GF-D8 (cell line): Measurements from ENCODE around the gene KRT79.

Source experiments
- DNase-seq: peaks from one replicate; lab custom pipeline; 2025; lab: John Stamatoyannopoulos, UW

KRT79 gene

DNA sequence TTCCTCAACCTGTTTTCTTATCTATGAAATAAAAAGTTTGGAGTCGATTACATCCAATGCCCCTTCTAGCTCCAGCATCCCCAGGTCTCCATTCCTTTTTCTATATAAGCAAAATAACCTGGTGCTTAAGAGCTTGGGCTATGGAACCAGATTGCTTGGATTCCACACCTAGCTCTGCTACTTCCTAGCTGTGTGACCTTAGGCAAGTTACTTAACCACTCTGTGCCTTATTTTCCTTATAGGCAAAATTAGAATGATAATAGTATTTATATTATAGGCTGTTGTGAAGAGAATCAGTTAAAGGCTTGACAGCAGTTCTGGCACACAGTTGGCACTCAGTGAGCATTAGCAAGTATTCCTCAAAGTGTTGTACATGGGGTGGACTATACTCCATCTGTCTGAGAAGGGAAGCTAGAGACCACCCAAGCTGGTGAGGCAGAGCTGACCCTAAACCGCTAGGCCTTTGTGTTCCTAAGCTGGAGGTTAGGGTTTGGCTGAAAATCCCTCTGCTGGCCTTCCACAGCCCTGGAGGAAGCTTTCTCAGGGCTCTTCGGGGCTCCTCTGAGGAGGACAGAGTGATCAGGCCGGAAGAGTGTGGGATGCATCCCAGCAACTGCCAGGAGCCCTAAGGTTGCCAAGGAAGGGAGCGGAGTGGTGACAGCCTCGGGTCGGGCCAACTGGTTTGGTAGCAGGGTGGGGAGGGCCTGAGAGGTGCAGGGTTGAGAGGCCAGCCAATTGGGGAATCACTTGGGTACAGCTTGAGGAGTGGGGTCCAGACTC, 14.2 kb downstream of the KRT79 start:
- no peak for DNase-seq

DNA sequence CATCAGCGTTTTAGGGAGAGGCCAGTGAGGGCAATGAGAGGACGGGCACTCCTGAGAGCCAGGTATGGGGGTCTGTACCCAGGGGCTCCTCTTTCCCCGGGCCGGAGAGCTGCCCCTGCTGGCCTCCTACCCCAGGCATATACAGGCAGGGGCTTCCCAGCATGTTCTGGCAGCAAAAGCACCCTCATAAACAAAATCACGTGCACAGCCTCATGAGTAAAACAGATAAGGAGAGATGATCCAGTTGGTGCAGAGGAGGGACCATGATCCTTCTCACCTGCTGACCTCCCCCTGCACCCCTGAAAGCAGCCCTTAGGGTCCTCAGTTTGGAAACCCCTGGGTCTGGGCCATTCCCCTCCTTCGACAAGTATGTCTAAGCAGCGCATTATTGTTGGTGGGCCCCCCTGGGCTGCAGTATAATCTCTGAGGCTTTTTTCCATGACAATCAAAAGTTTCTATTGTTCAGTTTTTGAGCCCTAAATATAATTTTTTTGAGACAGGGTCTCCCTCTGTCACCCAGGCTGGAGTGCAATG, 15.2 kb downstream of the KRT79 start:
- DNase-seq = no peak

DNA sequence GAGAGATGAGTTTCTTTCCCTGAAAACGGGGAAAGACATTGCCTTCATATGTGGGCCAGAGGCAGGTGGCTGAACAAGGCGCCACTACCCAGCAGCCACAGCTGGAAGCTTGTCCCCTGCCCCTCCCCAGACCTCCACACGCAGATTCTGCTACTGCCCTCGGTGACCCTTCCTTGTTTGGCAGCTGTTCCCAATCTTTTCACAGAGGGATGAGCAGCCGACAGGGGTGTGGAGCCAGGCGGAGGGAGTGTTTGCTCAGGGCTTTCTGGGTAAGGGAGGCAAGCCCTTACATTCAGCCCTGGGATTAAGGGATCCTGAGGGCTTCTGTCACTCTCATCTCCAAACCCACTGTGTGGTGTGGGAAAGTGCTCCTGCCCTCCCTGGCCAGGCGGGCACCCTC, 15.7 kb downstream of the KRT79 start:
- DNase-seq = no peak

DNA sequence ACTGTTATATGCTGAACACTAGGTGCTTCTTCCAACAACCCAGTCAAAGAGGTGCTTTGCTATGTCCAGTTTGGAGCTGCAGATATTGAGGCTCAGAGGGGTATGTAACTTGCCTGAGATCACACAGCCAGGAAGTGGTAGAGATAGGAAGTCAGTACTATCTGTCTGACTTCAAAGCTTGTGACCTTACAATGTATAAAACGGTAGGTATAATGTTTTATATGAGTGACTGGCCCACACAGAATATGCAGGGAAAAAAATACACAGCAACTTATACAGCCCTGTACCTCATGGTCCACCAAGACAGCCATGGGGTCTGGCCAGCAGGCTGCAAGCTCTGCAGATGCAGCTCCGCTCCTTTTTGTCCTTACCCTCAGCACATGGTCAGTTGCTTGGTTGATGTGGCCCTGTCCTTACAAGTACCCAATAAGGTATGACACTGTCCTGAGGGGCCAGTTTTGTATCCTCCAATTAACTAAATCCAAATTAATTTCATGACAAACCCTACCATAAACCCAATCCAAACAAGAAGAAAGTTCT, 16.3 kb downstream of the KRT79 start:
- no peak for DNase-seq

DNA sequence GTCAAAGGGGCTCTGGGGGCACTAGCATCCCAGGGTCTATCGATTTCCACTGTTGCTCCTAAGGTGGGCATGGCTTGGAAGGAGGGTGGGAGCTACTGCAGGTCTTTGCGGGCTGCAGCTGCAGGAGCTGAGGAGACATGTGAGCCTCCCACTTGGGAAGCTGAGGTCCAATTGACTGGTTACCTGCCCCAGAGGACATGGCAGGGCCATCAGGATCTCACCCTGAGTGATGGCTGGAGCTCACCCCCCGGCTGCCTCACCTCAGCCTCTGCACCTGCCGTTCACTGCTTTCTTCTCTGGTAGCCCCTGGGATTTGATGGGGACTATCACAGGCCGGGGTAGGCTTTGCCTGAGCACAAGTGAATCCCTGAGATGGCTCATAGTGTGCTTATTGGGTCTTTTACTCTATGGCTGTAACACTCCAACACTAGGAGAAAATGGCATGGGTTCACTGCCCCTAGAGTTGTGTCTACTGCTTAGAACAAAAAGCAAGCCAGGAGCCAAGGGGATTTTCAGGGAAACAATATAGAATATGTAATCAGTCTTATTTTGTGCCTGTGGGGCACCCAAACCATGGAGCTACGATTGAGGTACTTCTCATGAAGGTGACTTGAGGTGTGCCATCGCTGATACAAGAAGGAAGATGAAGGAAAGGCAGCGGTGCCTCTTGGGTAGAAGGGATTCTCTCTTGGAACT, 17.0 kb downstream of the KRT79 start:
- no peak for DNase-seq

DNA sequence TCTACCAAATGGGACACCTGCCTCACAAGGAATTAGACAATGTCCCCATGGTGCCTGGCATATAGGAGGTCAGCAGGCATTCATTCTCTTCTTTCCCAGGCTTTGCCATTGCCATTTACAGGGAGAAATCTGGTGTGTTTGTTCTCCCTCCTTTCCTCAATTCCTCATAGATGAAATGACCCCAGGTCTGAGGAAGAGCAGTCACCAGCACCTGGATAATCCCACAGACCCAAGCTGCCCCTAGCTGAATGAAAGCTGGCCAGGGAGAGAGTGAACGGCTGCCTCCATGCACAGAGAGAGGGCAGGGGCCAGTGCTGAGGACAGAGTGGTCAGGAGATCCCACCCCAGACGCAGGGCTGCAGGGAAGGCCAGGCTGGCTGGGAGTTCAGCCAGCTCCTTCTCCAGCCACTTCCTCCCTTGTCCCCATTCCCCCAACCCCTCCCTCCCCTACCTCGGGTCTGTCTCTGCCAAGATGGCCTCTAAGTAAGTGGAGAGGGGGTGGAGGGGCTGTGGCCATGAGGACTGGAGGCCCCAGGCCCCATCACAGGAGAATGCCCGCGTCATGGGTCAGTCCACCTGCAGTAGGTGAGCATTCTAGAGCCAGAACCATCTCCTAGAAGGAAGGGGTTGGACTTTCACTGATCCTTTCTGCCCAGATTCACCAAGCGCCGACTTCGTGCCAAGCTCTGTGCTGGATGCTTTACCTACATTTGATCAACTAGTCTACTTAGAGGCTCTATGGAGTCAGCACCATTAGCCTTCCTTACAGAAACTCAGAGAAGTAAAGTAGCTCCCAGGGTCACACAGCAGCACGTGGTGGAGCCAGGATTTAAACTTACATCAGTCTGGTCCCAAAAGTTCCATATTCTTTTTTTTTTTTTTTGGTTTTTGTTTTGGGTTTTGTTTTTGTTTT, 18.2 kb downstream of the KRT79 start:
- no peak for DNase-seq

DNA sequence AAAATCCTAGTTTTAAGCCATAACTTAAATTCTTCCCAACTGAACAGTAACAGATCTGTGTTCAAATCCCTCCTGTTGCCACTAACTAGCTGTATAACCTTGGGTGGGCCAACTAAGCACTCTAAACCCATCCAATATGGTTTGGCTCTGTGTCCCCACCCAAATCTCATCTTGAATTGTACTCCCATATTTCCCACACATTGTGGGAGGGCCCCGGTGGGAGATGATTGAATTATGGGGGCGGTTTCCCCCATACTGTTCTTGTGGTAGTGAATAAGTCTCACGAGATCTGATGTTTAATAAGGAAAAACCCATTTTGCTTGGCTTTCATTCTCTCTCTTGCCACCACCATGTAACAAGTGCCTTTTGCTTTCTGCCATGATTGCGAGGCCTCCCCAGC, 18.9 kb downstream of the KRT79 start:
- no peak for DNase-seq

DNA sequence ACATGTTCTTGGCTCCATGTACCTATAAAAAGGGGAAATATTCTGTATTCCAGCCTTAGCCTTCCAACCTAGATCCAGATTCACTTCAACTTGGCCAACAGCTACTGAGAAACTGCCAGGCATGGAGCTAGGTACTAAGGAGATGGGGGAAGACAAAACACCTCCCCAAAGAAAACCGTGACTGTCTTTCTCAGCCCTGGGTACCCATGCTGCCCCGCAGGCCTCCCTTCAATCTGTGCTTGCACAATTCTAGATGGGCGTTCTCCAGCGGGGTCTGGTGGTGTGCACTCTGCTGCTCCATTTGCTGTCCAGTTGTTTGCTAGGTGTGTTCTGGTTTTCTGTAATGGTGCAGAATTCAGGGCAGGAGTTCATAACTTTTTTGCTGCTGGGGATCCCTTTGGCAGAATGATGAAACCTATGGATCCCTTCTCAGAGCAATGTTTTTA, 19.4 kb downstream of the KRT79 start:
- no peak for DNase-seq

DNA sequence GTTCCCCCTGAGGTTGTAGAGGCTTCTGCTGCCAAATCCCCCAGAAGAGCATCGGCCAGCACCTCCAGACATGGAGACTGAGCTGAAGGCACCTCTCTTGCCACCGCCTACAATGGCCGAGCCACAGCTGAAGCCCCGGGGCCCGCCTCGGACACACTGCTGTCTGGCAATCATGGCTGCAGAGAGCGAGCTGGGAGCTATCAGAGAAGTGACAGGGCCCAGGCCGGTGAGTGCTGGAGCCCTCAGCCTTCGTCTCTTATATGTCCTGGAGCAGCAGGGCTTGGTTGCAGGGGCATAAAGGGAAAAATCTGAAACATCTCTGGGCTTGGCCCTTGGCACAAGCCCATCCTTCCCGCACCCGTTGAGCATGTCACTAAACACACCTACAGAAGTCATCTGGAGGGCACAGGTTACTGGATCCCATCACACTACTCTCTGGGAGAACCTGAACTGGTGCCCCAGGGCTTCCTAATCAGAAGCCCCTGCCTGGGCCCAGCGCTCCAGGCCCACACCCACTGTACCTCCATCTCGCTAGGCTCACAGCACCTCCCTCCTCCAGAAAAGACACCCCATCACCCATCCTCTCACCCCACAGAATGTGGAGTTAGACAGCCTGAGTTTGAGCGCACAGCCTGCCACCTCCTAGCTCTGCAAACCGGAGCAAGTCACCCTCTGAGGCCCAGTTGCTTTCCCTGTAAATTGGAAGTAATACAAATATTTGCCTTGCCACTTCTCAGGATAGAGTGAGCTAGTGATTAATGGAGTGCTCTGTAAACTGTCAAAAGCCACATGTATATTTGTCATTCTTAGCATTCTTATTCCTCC, 20.0 kb downstream of the KRT79 start, which contains the start of gene KRT4:
Gene KRT4, minus strand, starts transcription at position 232 of the 825 bp plus-strand sequence. Its CDS starts 58 bp downstream, at position 174.
- DNase-seq = no peak

DNA sequence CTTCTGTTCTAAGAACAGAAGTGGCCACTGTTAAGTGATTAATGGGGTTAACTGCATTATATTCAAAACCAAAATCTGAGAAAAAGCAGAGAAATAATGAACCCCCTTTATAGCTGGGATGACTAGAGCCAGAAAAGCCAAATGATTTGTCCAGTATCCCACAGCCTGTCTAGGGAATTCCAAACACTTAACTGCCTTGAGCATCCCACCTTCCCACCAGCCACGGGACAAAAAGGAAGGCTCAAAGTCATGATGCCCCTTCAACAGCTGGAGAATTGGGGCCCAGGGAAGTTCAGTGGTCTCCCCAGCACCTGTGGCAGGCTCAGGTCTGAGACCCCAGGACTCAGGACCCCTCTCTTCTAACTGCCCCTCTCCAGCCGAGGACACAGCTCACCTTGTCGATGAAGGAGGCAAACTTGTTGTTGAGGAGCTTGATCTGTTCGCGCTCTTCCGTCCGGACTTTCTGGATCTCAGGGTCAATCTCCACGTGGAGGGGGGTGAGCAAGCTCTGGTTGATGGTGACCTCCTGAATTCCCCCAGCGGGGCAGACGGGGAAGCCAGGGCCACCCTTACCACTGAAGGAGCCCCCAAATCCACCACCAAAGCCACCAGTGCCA, 20.8 kb downstream of the KRT79 start:
- DNase-seq = no peak

DNA sequence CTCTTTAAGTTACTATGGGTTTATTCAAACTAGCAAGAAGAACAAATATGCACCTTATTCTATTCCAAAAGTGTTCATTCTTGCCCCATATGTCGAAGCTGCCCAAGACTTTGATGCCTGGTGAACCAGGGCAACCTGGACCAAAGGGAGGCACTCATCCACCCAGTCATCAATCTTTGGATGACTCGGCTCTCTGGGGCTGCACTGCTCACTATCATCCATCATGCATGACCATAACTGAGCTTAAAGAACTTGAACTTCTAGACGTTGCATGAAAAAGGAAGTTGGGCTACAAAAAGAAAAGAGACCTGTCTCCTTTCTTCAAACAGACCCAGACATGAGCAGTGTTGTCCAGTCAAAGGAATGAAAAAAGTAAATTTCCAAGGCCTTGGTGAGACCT, 21.4 kb downstream of the KRT79 start:
- DNase-seq = no peak

DNA sequence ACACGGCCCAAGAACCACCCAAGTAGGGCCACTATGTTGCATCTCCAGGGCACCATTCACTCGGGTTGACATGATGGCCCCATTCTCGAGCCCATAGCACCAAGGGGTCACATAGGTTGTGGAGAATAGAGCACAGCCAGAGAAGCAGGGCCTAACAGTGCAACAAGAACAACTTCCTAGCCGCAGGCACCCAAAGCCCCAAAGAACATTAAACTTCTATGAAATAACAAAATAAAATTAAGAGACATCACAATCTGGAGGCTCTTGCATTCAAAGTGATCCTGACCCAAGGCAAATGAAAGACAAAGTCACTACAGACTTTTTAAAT, 22.1 kb downstream of the KRT79 start:
- DNase-seq = no peak

DNA sequence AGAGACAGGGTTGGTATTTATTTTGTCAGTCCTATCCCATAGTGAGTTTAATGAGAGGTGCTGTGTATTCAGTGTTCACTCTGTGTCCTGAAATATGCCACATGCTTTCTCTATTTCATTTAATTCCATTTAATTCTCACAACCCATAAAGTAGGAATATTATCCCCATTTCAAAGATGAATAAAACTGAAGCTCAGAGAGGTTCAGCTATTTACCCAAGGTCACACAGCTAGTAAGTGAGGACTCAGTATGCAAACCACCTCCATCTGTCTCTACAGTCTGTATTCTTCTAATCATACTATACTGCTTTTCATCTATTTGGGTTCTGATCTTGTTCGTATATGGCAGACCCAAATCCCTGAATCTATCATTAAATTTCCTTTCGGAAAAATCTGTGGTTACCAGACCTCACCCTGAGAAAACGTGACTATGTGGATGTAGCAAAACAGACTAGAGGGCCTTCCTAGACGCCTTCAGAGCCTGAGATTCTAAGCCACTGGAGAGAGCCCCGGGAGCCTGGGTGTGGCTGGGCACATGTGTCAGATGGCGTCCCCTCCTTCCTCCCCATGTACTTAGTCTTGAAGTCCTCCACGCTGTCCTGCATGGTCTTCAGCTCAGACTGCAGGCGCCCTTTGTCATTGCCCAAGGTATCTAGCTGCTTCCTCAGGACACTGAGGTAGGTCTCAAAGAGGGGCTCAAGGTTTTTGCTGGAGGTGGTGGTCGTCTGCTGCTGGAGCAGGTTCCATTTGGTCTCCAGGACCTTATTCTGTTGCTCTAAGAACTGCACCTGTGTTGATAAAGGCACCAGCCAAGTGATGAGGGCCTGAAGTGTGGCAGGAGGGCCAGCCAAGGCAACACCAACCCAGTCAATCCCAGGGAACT, 22.7 kb downstream of the KRT79 start:
- no peak for DNase-seq

DNA sequence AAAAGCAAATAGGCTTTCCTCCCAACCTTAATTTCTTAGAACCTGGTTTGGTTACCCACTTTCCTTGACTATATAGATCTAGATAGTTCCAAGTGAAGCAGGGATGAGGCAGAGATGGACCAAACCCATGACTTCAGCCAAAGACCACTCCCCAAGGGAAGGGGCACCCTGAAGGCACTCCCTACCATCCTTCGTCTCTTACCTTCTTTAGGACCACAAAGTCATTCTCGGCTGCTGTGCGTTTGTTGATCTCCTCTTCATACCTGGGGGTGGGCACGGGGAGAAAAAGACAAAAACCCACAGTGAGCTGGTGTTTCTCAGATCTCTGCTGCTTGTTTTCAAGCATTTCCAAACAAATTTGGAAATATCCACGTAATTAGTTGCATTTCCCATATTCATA, 23.6 kb downstream of the KRT79 start:
- no peak for DNase-seq

DNA sequence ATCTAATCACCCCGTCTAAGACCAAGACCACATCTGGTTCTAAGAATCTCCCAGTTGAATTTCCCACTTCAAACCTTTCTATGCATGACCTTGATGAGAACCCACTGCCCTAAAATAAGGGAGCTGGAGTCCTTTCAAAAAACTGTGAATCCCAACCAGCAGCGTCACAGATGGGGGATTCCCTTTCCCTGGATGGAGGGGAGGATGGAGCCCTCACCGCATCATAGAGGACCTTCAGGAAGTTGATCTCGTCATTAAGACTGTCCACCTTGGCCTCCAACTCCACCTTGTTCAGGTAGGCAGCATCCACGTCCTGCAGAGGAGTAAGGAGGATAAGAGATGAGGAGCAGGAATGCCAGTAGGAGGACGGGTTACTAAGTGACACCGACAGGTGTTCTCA, 24.9 kb downstream of the KRT79 start:
- no peak for DNase-seq

DNA sequence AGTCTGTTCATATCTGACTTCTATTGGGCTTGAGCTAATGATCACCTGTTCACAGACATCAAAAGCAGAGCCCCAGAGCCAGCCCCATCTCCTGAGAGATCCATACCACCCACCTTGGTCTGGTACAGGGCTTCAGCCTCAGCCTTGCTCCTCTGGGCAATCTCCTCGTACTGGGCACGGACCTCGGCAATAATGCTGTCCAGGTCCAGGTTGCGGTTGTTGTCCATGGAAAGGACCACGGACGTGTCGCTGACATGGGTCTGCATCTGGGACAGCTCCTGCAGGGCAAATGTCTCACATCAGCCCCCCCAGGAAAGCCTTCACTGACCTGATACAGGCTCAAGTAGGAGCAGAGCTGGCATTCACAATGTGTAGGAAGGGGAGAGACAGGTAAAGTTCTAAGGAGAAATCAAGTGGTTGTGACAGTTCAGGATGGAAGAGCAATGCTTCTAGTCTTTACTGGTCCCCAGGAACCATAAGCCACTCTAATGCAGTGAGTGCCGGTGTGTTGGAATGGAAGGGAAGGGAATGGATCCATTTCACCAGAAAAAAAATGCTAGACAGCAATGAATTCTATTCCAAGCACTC, 25.4 kb downstream of the KRT79 start:
- DNase-seq = no peak

DNA sequence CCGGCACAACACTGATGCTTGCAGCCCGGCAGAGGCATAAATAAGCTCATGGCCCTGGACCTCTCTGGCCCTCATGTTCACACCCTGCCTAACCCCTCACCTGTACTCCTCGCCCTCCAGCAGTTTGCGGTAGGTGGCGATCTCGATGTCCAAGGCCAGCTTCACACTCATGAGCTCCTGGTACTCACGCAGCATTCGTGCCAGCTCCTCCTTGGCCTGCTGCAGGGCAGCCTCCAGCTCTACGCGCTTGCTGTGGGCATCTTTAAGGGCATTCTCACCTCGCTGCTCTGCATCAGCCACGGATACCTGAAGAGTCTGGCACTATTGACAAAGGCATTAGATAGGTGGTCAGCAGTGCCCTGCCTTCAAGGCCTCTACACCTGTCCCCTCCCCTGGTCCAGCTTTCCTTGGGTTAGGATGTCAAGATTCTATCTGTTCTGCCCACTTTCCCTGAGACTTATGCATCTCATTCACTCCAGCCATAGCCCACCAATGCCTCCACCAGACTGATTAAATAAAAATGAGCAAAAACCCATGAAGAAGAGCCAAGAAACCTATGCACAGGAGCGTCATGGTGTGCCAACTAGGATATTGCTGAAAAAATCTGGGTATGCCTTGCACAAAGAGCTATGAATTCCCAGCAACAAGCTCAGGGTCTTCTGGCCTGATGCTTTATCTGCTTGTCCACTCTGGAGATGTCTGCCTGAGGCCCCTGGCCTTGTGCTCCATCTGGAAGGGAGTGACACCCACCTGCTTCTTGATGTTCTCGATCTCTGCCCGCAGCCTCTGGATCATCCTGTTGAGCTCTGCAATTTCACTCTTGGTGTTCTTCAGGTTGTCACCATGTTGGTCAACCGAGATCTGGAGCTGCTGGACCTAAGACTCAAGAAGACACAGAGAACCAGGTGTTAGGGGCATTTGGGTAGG, 26.3 kb downstream of the KRT79 start:
- no peak for DNase-seq
